GM19193 (cell line): ENCODE data around the gene ILK.
A peak's percentile ranks its signal among the peaks of the same experiment; 100 is the strongest.

ENCODE experiments used
- POLR2A ChIP-seq: IDR thresholded peaks from 4 replicates; pipeline ENCODE4 v1.6.1; 2011; ENCODE audit not compliant: insufficient read depth, insufficient read length; ENCODE audit errors: extremely low read depth

The ILK gene

DNA sequence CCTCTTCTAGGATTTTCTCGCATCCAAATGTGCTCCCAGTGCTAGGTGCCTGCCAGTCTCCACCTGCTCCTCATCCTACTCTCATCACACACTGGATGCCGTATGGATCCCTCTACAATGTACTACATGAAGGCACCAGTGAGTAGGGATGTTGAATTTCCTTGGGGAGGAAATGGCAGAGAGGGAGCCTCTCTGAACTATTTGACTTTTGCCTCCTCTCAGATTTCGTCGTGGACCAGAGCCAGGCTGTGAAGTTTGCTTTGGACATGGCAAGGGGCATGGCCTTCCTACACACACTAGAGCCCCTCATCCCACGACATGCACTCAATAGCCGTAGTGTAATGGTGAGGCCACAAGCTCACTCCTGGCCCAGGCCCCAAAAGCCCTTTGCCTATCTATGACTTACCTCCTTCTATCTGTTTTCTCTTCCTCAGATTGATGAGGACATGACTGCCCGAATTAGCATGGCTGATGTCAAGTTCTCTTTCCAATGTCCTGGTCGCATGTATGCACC, 6.0 kb downstream of the ILK start:
- TF ChIP-seq POLR2A: no peak

GRCh38 chr11:6610591-6610990, 7.0 kb downstream of the ILK start:
- TF ChIP-seq POLR2A: no peak

GRCh38 chr11:6611092-6611962, 7.8 kb downstream of the ILK start:
- TF ChIP-seq POLR2A: no peak

GRCh38 chr11:6611963-6612212, 8.3 kb downstream of the ILK start:
- TF ChIP-seq POLR2A: no peak

GRCh38 chr11:6612213-6613041, 8.9 kb downstream of the ILK start, which contains the start of gene TAF10:
TAF10 (minus strand) TSS chr11:6612216; CDS start chr11:6612189, 27 bp downstream.
- peak; percentile 95 for TF ChIP-seq POLR2A

- TF ChIP-seq POLR2A: no peak
These were observed 9.9 kb downstream of the ILK start for GRCh38 chr11:6613496-6613895.

DNA sequence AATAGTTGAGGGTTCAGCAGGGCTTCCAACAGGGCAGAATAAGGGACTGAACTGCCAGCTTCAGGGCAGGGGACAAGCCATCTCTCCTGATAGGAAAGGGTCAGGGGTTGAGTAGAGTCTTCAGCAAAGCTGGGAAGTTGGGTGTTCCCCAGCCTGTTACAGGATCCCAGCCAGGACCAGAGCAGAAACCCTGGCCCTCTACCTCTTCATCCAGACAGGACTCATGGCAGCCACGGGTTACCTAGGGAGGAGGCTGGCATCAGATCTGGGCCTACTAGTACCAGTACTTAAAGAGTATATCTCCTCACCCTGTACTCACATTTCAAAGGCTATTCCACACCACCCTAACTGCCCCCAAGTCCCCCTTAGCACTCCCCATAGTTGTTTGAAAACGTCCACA, 10.9 kb downstream of the ILK start:
- TF ChIP-seq POLR2A: no peak

DNA sequence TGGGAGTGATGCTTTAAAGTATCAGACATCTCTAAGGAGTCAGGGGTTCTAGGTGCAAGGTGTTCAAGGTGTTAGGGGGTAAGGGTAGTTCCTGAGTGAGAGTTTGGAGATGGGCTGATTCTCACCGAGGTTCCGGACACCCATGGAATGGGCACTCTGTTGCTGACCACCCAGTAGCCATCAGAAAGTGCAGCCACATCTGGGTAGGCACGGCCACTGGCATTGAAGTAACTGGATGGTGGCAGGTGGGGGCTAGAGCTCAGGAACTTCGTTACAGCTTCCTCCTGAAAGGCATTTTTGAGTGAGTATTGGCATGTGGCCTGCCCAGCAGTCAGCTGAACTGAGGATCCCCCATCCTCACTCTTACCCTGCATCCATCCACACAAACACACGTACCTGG, 11.5 kb downstream of the ILK start:
- no peak for TF ChIP-seq POLR2A

- no peak for TF ChIP-seq POLR2A
These were observed 12.5 kb downstream of the ILK start for GRCh38 chr11:6615882-6616585.

- TF ChIP-seq POLR2A: no peak
These were observed 13.1 kb downstream of the ILK start for GRCh38 chr11:6616596-6617250.

DNA sequence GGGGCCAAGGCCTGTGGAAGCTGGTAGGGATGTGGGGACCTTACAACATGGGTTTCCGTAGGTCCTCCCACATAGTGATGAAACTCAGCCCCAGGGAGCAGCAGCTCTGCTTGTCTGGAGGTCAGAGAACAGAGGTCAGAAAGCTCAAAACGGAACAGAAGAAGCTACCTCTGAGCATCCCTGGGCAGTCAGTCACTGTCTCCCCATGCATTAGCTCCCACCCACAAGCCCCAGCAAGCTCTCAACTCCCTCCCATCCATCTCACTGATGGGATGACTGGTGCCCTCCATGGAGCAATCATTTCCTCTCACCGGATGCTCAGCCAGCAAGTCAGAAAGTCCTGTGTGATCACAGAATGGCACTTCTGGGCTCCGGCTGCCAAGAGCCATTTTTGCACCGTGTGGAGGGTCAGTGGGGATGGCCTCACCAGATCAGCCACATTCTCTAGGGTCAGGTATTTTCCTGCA, 13.8 kb downstream of the ILK start:
- TF ChIP-seq POLR2A: no peak

GRCh38 chr11:6618117-6619003, 14.8 kb downstream of the ILK start:
- peak; percentile 28 for TF ChIP-seq POLR2A

GRCh38 chr11:6619004-6619745, 15.6 kb downstream of the ILK start, which contains the start of gene TPP1:
TPP1 (minus strand) TSS chr11:6619422; CDS start chr11:6619400, 22 bp downstream.
- peak; percentile 74 for TF ChIP-seq POLR2A

DNA sequence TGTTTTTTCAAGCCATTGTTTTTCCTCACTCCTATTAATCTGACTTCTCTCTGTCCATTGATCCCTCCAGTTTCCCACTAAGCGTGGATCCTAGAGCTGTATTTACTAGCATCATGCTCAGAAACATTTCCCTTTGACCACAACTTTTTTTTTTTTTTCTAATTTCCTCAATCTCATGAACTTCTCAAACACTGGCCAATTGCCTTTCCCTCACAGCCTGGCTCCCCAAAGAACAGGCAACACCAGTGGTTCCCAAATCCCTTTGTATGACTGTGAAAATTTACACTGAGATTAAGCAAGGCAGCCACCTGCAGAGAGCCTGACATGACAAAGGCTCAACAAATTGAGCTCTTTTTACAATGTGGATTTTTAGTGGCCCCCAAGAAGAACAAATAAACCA, 17.1 kb downstream of the ILK start:
- no peak for TF ChIP-seq POLR2A
